Activated CD4-positive, alpha-beta T cell treated with anti-CD3 and anti-CD28 coated beads for 48 hours (primary cell): ENCODE data around the gene SFXN5.

Source experiments
- DNase-seq: peaks from one replicate; pipeline ENCODE4 v3.0.0-alpha.2; 2020

The SFXN5 gene

GRCh38 chr2:72892506-72893173 lies 178.9 kb downstream of the SFXN5 start:
- DNase-seq = peak; percentile 75
